GM19351 (cell line): ENCODE data around the gene FAM222B.

Source experiments
- ATAC-seq: cut with Tn5 transposase; IDR thresholded peaks from one replicate; pipeline ENCODE4 v1.9.1; 2021; ENCODE audit warnings: mild to moderate bottlenecking, moderate library complexity; ENCODE audit not compliant: unreplicated experiment

Gene FAM222B

DNA sequence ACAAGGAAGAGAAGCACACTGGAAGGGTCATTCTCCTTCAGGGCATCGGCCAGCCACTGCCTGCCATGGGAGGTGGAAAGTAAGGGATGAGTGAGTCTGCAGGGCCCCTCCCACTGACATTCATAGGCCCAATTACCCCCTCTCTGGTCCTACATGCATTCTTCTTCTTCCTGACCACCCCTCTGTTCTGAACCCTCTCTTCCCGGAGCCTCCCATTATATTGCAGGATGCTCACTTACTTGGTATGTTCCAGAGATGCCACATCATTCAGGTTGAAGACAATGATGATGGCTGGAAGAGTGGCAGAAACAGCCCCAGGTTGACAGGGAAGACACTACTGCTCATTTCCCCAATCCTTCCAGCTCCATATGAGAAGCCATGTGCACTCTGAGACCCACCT is 127.4 kb downstream of the FAM222B start:
- no peak for ATAC-seq

GRCh38 chr17:28714281-28714680 is 128.3 kb downstream of the FAM222B start:
- no peak for ATAC-seq

GRCh38 chr17:28712705-28713415 is 129.7 kb downstream of the FAM222B start:
- ATAC-seq, result no peak

GRCh38 chr17:28712032-28712704 is 130.4 kb downstream of the FAM222B start:
- peak; percentile 8 for ATAC-seq

GRCh38 chr17:28711723-28712031 is 130.9 kb downstream of the FAM222B start, which contains the start of gene PROCA1:
PROCA1 (minus strand) TSS chr17:28711888; CDS start chr17:28711660, 228 bp downstream.
- ATAC-seq, result peak; percentile 16

DNA sequence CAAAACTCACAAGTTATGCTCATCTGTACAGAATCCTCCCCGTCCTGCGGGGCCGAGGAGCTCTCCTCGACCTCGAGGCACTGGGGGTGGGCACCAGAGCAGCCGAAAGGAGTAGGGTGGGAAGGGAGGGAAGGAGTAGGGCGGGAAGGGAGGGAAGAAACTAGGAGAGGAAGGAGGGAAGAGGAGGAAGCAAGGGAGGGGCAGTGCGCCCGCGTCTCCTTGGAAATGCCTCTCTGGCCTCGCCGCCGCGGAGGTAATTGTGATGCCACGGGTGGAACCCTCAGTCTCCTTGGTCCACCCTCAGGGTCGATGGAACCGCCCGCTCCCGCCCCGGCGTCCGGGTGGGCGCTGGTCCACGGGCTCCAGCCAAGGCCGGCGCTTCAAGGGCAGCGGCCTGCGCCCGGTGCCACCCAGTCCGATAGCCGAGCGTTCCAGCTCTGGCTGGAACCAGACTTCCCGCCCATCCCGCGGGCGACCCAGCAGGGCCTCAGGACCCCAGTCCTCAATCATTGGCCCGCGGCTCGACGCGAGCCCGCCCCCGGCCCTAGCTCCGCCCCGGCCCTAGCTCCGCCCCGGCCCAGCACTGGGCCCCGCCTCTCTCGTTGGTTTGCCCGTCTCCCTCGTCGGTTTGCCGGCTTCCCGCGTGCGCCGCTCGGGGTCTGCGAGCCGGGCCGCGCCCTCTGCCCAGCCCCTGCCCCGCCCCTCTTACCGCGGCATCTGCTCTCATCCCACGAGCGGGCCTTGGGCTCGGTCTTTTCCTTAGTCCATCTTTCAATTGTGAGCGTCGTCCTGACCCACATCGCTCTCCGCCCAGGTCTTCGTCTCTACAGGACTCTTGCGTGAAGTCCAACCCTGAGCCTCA is 131.5 kb downstream of the FAM222B start:
- ATAC-seq, result peak; percentile 80

DNA sequence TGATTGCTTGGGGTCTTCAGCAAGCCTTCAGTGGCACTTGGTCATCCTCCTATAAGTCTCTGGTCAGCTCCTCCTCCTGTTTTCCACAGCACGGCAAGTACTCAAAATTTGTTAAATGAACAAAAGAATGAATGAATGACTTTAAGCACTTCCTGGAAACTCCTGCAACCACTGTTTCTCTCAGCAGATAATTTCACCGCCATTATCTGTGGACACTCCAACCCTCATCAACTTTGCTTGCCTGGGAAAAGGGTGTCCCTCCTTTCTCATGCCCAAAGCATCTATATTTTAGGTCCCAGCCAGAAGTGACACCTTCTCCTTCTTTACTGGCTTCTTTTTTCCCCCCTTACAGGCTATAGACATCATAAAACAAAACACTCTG is 135.3 kb downstream of the FAM222B start:
- ATAC-seq, result no peak

DNA sequence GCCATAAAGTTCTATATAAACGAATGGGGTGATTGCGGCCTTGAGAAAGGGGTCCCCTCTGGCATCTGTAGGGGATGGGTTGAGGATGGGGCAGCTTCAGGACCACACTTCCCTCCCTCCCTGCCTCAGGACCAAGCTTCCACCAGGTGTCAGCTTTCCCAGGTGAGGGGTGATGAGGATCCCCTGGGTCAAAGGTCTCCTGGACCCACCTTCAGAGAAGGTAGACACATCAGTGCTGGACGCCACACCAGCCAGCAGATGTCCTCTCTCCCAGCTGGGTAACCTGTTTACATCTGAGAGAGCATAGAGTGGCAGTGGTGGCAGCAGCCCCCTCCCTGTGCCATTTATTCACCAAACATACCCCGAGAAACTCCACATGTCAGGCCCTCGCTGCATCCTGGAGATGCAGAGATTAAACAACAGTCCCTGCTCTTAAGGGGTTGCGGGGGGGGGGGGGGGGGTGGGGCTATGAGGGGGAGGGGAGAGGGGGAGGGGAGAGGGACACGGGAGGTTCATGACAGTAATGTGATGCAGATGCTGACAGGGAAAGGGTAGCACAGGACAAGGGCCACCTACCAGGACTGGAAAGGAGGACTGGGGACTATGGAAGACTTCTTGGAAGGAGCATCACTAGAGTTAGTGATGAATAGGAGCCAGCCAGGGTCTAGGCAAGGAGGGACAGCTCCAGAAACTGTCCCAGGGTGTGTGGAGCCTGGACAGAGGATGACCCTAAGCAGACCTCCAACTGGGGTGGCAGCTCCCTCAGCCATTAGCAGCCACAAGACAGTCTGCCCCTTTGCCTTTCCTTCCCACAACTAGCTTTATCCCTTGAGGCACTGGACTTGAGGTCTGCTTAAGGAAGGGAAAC is 135.9 kb downstream of the FAM222B start:
- no peak for ATAC-seq
